OCI-LY1 (cell line): ENCODE results near the gene CUEDC1.

Experiments used
- H2AFZ ChIP-seq: fragments of 200-600 bp; sonication (generic), shearing (Covaris generic); 2 replicates; pipeline ENCODE4 v1.6.0; 2014; ENCODE audit warnings: antibody characterized with exemption, mild to moderate bottlenecking, low read length
- H3F3A ChIP-seq: fragments of 200-600 bp; sonication (generic), shearing (Covaris generic); 2 replicates; pipeline ENCODE4 v1.6.0; 2014; ENCODE audit warnings: mild to moderate bottlenecking, antibody characterized with exemption, low read length, moderate library complexity; ENCODE audit not compliant: insufficient read depth
- H3K27ac ChIP-seq: fragments of 200-600 bp; sonication (generic); 2 replicates; pipeline ENCODE4 v1.5.1; 2014; ENCODE audit warnings: low read length, mixed run types, mild to moderate bottlenecking, low read depth; ENCODE audit not compliant: poor library complexity, severe bottlenecking
- H3K27me3 ChIP-seq: fragments of 200-600 bp; sonication (generic); 2 replicates; pipeline ENCODE4 v1.6.0; 2014; ENCODE audit warnings: antibody characterized with exemption, mild to moderate bottlenecking, low read length, moderate library complexity; ENCODE audit not compliant: insufficient read depth
- H3K36me3 ChIP-seq: fragments of 200-600 bp; sonication (generic); 2 replicates; pipeline ENCODE4 v1.6.1; 2014; ENCODE audit warnings: mild to moderate bottlenecking, antibody characterized with exemption, low read length, moderate library complexity, mixed read lengths; ENCODE audit not compliant: insufficient read depth
- H3K4me1 ChIP-seq: fragments of 200-600 bp; sonication (generic); 2 replicates; pipeline ENCODE4 v1.5.1; 2014; ENCODE audit warnings: mild to moderate bottlenecking, low read length, moderate library complexity; ENCODE audit not compliant: insufficient read depth, severe bottlenecking
- H3K4me2 ChIP-seq: fragments of 200-600 bp; sonication (generic), shearing (Covaris generic); 2 replicates; pipeline ENCODE4 v1.6.1; 2014; ENCODE audit warnings: low read length
- H3K4me3 ChIP-seq: fragments of 200-600 bp; sonication (generic); 2 replicates; pipeline ENCODE4 v1.5.1; 2014; ENCODE audit warnings: low read length, low read depth, mild to moderate bottlenecking, mixed read lengths; ENCODE audit not compliant: poor library complexity, severe bottlenecking
- H3K79me2 ChIP-seq: fragments of 200-600 bp; shearing (Covaris generic); 2 replicates; pipeline ENCODE4 v1.6.1; 2016; ENCODE audit warnings: mixed run types, low read length, mixed read lengths; ENCODE audit not compliant: insufficient read depth
- H3K9ac ChIP-seq: fragments of 200-600 bp; sonication (generic), shearing (Covaris generic); 2 replicates; pipeline ENCODE4 v1.6.1; 2014; ENCODE audit warnings: mild to moderate bottlenecking, low read length, mixed read lengths
- H3K9me2 ChIP-seq: fragments of 200-600 bp; sonication (generic), shearing (Covaris generic); 2 replicates; pipeline ENCODE4 v1.6.1; 2014; ENCODE audit warnings: low read depth, mild to moderate bottlenecking, low read length, mixed read lengths
- H3K9me3 ChIP-seq: fragments of 200-600 bp; shearing (Covaris generic); 2 replicates; pipeline ENCODE4 v1.6.1; 2014; ENCODE audit warnings: low read length, mixed read lengths
- H4K20me1 ChIP-seq: fragments of 200-600 bp; sonication (generic), shearing (Covaris generic); 2 replicates; pipeline ENCODE4 v1.6.0; 2016; ENCODE audit warnings: mild to moderate bottlenecking, low read length; ENCODE audit not compliant: insufficient read depth
- CTCF ChIP-seq: fragments of 200-600 bp; sonication (generic), shearing (Covaris generic); IDR thresholded peaks from 2 replicates; pipeline ENCODE4 v1.5.1; 2017; ENCODE audit warnings: mild to moderate bottlenecking, antibody characterized with exemption, low read length, moderate library complexity, mixed read lengths
- EZH2 ChIP-seq: fragments of 200-600 bp; sonication (generic), shearing (Covaris generic); IDR thresholded peaks from 2 replicates; pipeline ENCODE4 v1.8.0; 2017; ENCODE audit warnings: borderline replicate concordance, mixed run types, mild to moderate bottlenecking, antibody characterized with exemption, low read length, moderate library complexity, mixed read lengths

Gene CUEDC1

DNA sequence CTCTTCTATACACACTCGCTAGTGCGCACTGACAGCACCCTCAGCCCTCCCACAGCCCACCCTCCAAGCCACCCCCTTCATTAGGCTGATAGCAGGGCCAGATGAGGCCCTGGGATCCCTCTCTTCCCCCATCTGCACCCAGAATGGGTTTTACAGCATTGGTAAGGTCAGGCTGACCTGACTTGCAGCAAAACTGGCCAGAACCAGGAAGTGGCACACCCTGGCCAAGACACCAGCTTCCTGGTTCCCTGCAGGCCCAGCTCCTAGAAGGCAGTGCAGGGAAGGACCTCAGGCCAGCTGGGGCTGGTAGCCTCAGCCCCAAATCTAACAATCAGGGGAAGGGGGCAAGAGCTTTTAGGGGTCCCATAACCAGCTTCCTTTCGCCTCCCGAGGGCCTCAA lies 55.4 kb downstream of the CUEDC1 start:
- Histone ChIP-seq H3K9me3 (no peaks in the 10 kb centered on the region), H3K79me2 (no peaks in the 10 kb centered on the region), H3K4me3 (no peak overlapping the region), H4K20me1 (no peaks in the 10 kb centered on the region), H3K4me2 (no peak overlapping the region), H3K36me3 (no peaks in the 10 kb centered on the region), H3K27ac (no peak overlapping the region), H3K9me2 (no peaks in the 10 kb centered on the region), H2AFZ (no peak overlapping the region), H3F3A (no peaks in the 10 kb centered on the region), H3K27me3 (0 out of 2 replicates have a peak, but pooled peaks cover 9% of the 10 kb centered on the region), H3K4me1 (peaks cover 17% of the 10 kb centered on the region), H3K9ac (no peak overlapping the region)
- no peak for TF ChIP-seq EZH2
- TF ChIP-seq CTCF: no peak

DNA sequence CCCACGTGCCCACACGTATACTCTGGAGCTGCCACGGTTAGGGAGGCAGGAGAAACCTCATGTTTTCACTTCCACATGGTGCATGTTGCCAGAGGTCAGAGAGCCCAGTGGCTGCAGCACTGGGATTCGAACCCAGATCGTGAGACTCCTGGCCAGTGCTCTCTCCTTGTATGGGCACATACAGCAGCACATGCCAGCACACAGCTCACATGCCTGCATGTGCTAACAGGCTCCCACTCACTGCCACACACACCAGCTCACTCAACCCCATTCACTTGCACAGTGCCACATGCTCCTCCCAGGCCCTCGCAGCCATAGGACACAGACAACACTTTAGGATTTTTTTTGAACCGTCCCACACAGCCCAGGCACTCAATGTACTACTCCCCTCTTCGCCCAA lies 55.8 kb downstream of the CUEDC1 start:
- Histone ChIP-seq H4K20me1 (no peaks in the 10 kb centered on the region), H2AFZ (no peak overlapping the region), H3K4me2 (no peak overlapping the region), H3K27me3 (0 out of 2 replicates have a peak, but pooled peaks cover 9% of the 10 kb centered on the region), H3K9ac (no peak overlapping the region), H3K36me3 (no peaks in the 10 kb centered on the region), H3K9me3 (no peaks in the 10 kb centered on the region), H3K4me3 (no peak overlapping the region), H3F3A (no peaks in the 10 kb centered on the region), H3K4me1 (peaks cover 17% of the 10 kb centered on the region), H3K79me2 (no peaks in the 10 kb centered on the region), H3K9me2 (no peaks in the 10 kb centered on the region), H3K27ac (no peak overlapping the region)
- TF ChIP-seq CTCF (no peak), EZH2 (no peak)

GRCh38 chr17:57898487-57899311 lies 56.5 kb downstream of the CUEDC1 start:
- no peaks in the 10 kb centered on the region for H4K20me1 ChIP-seq
- no peaks in the 10 kb centered on the region for H3F3A ChIP-seq
- H3K4me2 ChIP-seq: no peak overlapping the region
- H3K79me2 ChIP-seq: no peaks in the 10 kb centered on the region
- H3K4me1 ChIP-seq: peaks cover 16% of the 10 kb centered on the region
- no peak overlapping the region for H3K4me3 ChIP-seq
- H2AFZ ChIP-seq: no peak overlapping the region
- H3K9ac ChIP-seq: no peak overlapping the region
- H3K9me3 ChIP-seq: no peaks in the 10 kb centered on the region
- TF ChIP-seq EZH2 (no peak), CTCF (no peak)
- H3K36me3 ChIP-seq: no peaks in the 10 kb centered on the region
- no peaks in the 10 kb centered on the region for H3K9me2 ChIP-seq
- no peak overlapping the region for H3K27ac ChIP-seq
- 0 out of 2 replicates have a peak, but pooled peaks cover 9% of the 10 kb centered on the region for H3K27me3 ChIP-seq
